ENCODE data around the gene METAP2. TPM values are rescaled to one million over a fixed set of nuclear protein-coding genes. Genes with fewer than 3 reads are reported as not detected.
A peak's percentile ranks its signal among the peaks of the same experiment; 100 is the strongest.

Gene METAP2
- total RNA-seq, 2 experiments from 2014 or later: 60.2 to 66.3 TPM

DNA sequence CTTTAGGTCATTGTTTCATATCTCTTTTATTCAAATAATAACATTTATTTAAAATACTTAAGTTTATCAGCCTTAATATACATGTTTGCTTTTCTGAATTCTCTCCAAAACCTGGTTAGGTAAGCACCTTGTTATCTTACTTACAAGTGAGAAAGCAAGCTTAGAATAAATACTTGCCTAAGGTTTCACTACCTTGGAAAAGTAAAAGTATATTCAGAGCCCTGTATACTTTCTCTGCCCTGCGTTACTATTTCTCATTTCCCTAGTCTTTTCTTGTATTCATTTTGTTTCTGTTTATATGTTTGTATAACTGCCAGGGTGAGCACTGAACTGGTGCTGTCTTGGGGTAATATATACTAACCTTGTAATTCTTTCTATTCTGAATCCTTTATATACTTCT lies 21.5 kb downstream of the METAP2 start:
- TF ChIP-seq, protein P1, sequence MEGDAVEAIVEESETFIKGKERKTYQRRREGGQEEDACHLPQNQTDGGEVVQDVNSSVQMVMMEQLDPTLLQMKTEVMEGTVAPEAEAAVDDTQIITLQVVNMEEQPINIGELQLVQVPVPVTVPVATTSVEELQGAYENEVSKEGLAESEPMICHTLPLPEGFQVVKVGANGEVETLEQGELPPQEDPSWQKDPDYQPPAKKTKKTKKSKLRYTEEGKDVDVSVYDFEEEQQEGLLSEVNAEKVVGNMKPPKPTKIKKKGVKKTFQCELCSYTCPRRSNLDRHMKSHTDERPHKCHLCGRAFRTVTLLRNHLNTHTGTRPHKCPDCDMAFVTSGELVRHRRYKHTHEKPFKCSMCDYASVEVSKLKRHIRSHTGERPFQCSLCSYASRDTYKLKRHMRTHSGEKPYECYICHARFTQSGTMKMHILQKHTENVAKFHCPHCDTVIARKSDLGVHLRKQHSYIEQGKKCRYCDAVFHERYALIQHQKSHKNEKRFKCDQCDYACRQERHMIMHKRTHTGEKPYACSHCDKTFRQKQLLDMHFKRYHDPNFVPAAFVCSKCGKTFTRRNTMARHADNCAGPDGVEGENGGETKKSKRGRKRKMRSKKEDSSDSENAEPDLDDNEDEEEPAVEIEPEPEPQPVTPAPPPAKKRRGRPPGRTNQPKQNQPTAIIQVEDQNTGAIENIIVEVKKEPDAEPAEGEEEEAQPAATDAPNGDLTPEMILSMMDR (IDR thresholded peaks at IDR 0.05): no peak
- Histone ChIP-seq H3K9me3 (ENCODE audit: control insufficient read depth in 1 of 2, insufficient read depth in 1 of 2, low read length in 2 of 2) (no peaks in the 10 kb centered on the region), H3K36me3 (ENCODE audit: insufficient read depth, low read length) (peaks cover 67% of the 10 kb centered on the region), H3K27me3 (ENCODE audit: control insufficient read depth in 1 of 2, insufficient read depth in 2 of 2, low read length in 2 of 2) (no peaks in the 10 kb centered on the region), H3K4me1 (ENCODE audit: insufficient read depth, low read length) (no peaks in the 10 kb centered on the region), H3K4me3 (ENCODE audit: low read length) (no peak overlapping the region), H3K27ac (ENCODE audit: low read depth in 1 of 2, low read length in 2 of 2) (no peak overlapping the region)
- ChIA-PET CTCF (no interaction called here), POLR2A (no interaction called here)
- Mint-ChIP-seq H3K4me1 (ENCODE audit: low read depth) (peaks cover 20% of the 10 kb centered on the region), H3K4me3 (no peak overlapping the region), H3K27me3 (no peaks in the 10 kb centered on the region), H3K9me3 (no peaks in the 10 kb centered on the region), H3K27ac (peak overlapping the region; percentile 47), H3K36me3 (ENCODE audit: low read depth) (peaks cover 81% of the 10 kb centered on the region)
- intact Hi-C loops (cut with DNase I, micrococcal nuclease): no loop called here
- ATAC-seq (ENCODE audit: poor library complexity) (no peak), DNase-seq (no peak)

DNA sequence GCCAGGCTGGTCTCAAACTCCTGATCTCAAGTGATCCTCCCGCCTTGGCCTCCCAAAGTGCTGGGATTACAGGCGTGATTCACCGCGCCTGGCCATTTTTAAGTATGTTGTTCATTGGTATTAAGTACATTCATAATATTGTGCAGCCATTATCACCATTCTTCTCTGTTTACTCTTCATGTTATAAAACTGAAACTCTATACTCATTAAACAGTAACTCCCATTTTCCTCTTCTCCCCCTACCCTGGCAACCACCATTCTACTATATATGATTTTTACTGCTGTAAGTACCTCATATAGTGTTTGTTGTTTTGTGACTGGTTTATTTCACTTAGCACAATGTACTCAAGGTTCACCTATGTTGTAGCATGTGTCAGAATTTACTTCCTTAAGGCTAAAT lies 23.1 kb downstream of the METAP2 start:
- peaks cover 75% of the 10 kb centered on the region for H3K36me3 ChIP-seq (ENCODE audit: insufficient read depth, low read length)
- H3K27ac ChIP-seq (ENCODE audit: low read depth in 1 of 2, low read length in 2 of 2): no peak overlapping the region
- ATAC-seq (ENCODE audit: poor library complexity) (no peak), DNase-seq (no peak)
- peaks cover 16% of the 10 kb centered on the region for H3K4me1 Mint-ChIP-seq (ENCODE audit: low read depth)
- no peak overlapping the region for H3K27ac Mint-ChIP-seq
- no peaks in the 10 kb centered on the region for H3K9me3 Mint-ChIP-seq
- peaks cover 78% of the 10 kb centered on the region for H3K36me3 Mint-ChIP-seq (ENCODE audit: low read depth)
- no peak overlapping the region for H3K4me3 Mint-ChIP-seq
- no peaks in the 10 kb centered on the region for H3K4me1 ChIP-seq (ENCODE audit: insufficient read depth, low read length)
- no peaks in the 10 kb centered on the region for H3K27me3 Mint-ChIP-seq
- POLR2A ChIA-PET: no interaction called here
- intact Hi-C loops (cut with DNase I, micrococcal nuclease): no loop called here
- CTCF ChIA-PET: no interaction called here
- no peak overlapping the region for H3K4me3 ChIP-seq (ENCODE audit: low read length)
- H3K9me3 ChIP-seq (ENCODE audit: control insufficient read depth in 1 of 2, insufficient read depth in 1 of 2, low read length in 2 of 2): no peaks in the 10 kb centered on the region
- TF ChIP-seq, protein P1 (IDR thresholded peaks at IDR 0.05): no peak
- H3K27me3 ChIP-seq (ENCODE audit: control insufficient read depth in 1 of 2, insufficient read depth in 2 of 2, low read length in 2 of 2): no peaks in the 10 kb centered on the region

DNA sequence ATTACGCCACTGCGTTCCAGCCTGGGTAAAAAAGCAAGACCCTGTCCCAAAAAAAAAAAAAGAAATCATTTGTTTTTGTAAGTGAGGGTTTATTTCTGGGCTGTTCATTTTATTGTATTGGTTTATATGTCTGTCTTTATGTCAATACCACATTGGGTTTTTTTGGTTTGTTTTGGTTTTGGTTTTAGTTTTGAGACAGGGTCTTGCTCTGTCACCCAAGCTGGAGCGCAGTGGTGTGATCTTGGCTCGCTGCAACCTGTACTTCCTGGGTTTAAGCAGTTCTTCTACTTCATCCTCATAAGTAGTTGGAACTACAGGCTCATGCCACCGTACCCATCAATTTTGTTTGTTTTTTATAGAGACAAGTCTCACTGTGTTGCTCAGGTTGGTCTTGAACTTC lies 25.0 kb downstream of the METAP2 start:
- TF ChIP-seq, protein P1 (IDR thresholded peaks at IDR 0.05): no peak
- H3K36me3 ChIP-seq (ENCODE audit: insufficient read depth, low read length): peaks cover 83% of the 10 kb centered on the region
- intact Hi-C loops (cut with DNase I, micrococcal nuclease): no loop called here
- DNase-seq (no peak), ATAC-seq (ENCODE audit: poor library complexity) (no peak)
- CTCF ChIA-PET: no interaction called here
- H3K4me1 Mint-ChIP-seq (ENCODE audit: low read depth): peaks cover 27% of the 10 kb centered on the region
- H3K27ac ChIP-seq (ENCODE audit: low read depth in 1 of 2, low read length in 2 of 2): no peak overlapping the region
- H3K36me3 Mint-ChIP-seq (ENCODE audit: low read depth): peaks cover 87% of the 10 kb centered on the region
- H3K4me1 ChIP-seq (ENCODE audit: insufficient read depth, low read length): no peaks in the 10 kb centered on the region
- H3K27ac Mint-ChIP-seq: peak overlapping the region; percentile 47
- H3K4me3 ChIP-seq (ENCODE audit: low read length): no peak overlapping the region
- H3K9me3 Mint-ChIP-seq: no peaks in the 10 kb centered on the region
- H3K27me3 ChIP-seq (ENCODE audit: control insufficient read depth in 1 of 2, insufficient read depth in 2 of 2, low read length in 2 of 2): no peaks in the 10 kb centered on the region
- no peaks in the 10 kb centered on the region for H3K27me3 Mint-ChIP-seq
- no peak overlapping the region for H3K4me3 Mint-ChIP-seq
- POLR2A ChIA-PET: interaction anchor here (1.2 kb wide), 1 partner anchor 25 kb away, joined by 4 read pairs; the partner anchor contains the start of gene METAP2
- H3K9me3 ChIP-seq (ENCODE audit: control insufficient read depth in 1 of 2, insufficient read depth in 1 of 2, low read length in 2 of 2): no peaks in the 10 kb centered on the region

All from CD4-positive, alpha-beta T cell (primary cell).